GM18867 (cell line): Measurements from ENCODE around the gene ADAMTSL2.

Source experiments
- ATAC-seq: cut with Tn5 transposase; IDR thresholded peaks from one replicate; pipeline ENCODE4 v1.9.1; 2021; ENCODE audit warnings: mild to moderate bottlenecking, moderate library complexity; ENCODE audit not compliant: unreplicated experiment

ADAMTSL2 gene

GRCh38 chr9:133602277-133602676, 67.8 kb downstream of the ADAMTSL2 start:
- no peak for ATAC-seq

GRCh38 chr9:133603135-133603927, 68.8 kb downstream of the ADAMTSL2 start:
- ATAC-seq = no peak

- no peak for ATAC-seq
Observed at GRCh38 chr9:133604214-133604613, 69.7 kb downstream of the ADAMTSL2 start.

GRCh38 chr9:133604856-133605255, 70.4 kb downstream of the ADAMTSL2 start:
- no peak for ATAC-seq

- ATAC-seq = no peak
Observed at GRCh38 chr9:133605446-133605845, 70.9 kb downstream of the ADAMTSL2 start.

GRCh38 chr9:133605856-133606707, 71.6 kb downstream of the ADAMTSL2 start:
- no peak for ATAC-seq

GRCh38 chr9:133606708-133607025, 72.2 kb downstream of the ADAMTSL2 start:
- no peak for ATAC-seq

GRCh38 chr9:133607381-133607780, 72.9 kb downstream of the ADAMTSL2 start:
- ATAC-seq = no peak

- ATAC-seq = no peak
Observed at GRCh38 chr9:133607976-133608375, 73.5 kb downstream of the ADAMTSL2 start.

GRCh38 chr9:133608382-133608781, 73.9 kb downstream of the ADAMTSL2 start:
- no peak for ATAC-seq

- no peak for ATAC-seq
Observed at GRCh38 chr9:133608889-133609288, 74.4 kb downstream of the ADAMTSL2 start.

GRCh38 chr9:133609311-133610098, 75.0 kb downstream of the ADAMTSL2 start, which contains the start of gene FAM163B:
FAM163B (minus strand) TSS chr9:133609389; CDS start chr9:133580223, 29,166 bp downstream.
- no peak for ATAC-seq

- ATAC-seq = no peak
Observed at GRCh38 chr9:133610845-133611244, 76.3 kb downstream of the ADAMTSL2 start.

GRCh38 chr9:133612051-133612450, 77.5 kb downstream of the ADAMTSL2 start:
- no peak for ATAC-seq

GRCh38 chr9:133612816-133613215, 78.3 kb downstream of the ADAMTSL2 start:
- no peak for ATAC-seq

GRCh38 chr9:133613432-133613831, 78.9 kb downstream of the ADAMTSL2 start:
- no peak for ATAC-seq

GRCh38 chr9:133614056-133614455, 79.6 kb downstream of the ADAMTSL2 start:
- ATAC-seq = no peak

GRCh38 chr9:133614678-133615077, 80.2 kb downstream of the ADAMTSL2 start:
- ATAC-seq = no peak

GRCh38 chr9:133615186-133615585, 80.7 kb downstream of the ADAMTSL2 start:
- no peak for ATAC-seq

- no peak for ATAC-seq
Observed at GRCh38 chr9:133615606-133616188, 81.2 kb downstream of the ADAMTSL2 start.
